Heart right ventricle (tissue), 16 donors: ENCODE results near the gene MED26. TPM values are rescaled to one million over a fixed set of nuclear protein-coding genes. Genes with fewer than 3 reads are reported as not detected.
A peak's percentile ranks its signal among the peaks of the same experiment; 100 is the strongest.

Source experiments
- ATAC-seq, 8 donors: fragments of 200-7000 bp; cut with Tn5 transposase; one replicate each; pipeline ENCODE4 v1.9.1; 2020; ENCODE audit warnings: mild to moderate bottlenecking in 8 of 8, moderate library complexity in 8 of 8, moderate number of reproducible peaks in 1 of 8
- DNase-seq, 2 donors: peaks; one replicate each; pipeline ENCODE4 v3.0.0-alpha.2; 2020
- H3K27ac ChIP-seq, 10 donors: fragments of 200-600 bp; sonication (generic) in 2 of 10; one replicate each; pipeline versions ENCODE4 v1.5.0 to v1.8.0; 2020 to 2022; ENCODE audit warnings: mild to moderate bottlenecking in 3 of 10
- H3K27me3 ChIP-seq, 7 donors: fragments of 200-600 bp; one replicate each; pipeline ENCODE4 v1.8.0; 2021 to 2022; ENCODE audit warnings: mild to moderate bottlenecking in 2 of 7
- H3K36me3 ChIP-seq, 9 donors: fragments of 200-600 bp; sonication (generic) in 1 of 9; one replicate each; pipeline versions ENCODE4 v1.5.0 to v1.8.0; 2020 to 2022; ENCODE audit warnings: mild to moderate bottlenecking in 2 of 9
- H3K4me1 ChIP-seq, 9 donors: fragments of 200-600 bp; sonication (generic) in 1 of 9; one replicate each; pipeline versions ENCODE4 v1.5.0 to v1.8.0; 2020 to 2022; ENCODE audit warnings: mild to moderate bottlenecking in 4 of 9
- H3K4me3 ChIP-seq, 10 donors: fragments of 200-600 bp; sonication (generic) in 2 of 10; one replicate each; pipeline versions ENCODE4 v1.5.0 to v1.8.0; 2020 to 2022; ENCODE audit warnings: mild to moderate bottlenecking in 7 of 10, moderate library complexity in 2 of 10
- H3K9me3 ChIP-seq, 11 donors: fragments of 200-600 bp in 10 of 11; sonication (generic) in 2 of 11; one replicate each; pipeline versions ENCODE4 v1.5.0 to v1.8.0; 2013 to 2022; ENCODE audit warnings: mild to moderate bottlenecking in 2 of 11, control low read depth in 1 of 11, moderate library complexity in 1 of 11
- CTCF ChIP-seq, 9 donors: fragments of 200-600 bp; sonication (generic) in 2 of 9; IDR thresholded peaks; one replicate each; pipeline versions ENCODE4 v1.5.0 to v1.8.0; 2021 to 2022; ENCODE audit warnings: antibody characterized with exemption in 9 of 9, mild to moderate bottlenecking in 5 of 9, moderate library complexity in 1 of 9
- WGBS, 2 donors: extraction: QIAGEN DNeasy Blood & Tissue Kit; methylation state at CpG; one replicate each; pipeline ENCODE4 v1.1.7; 2013; ENCODE audit warnings: inconsistent platforms in 1 of 2; 5-methylcytosine and 5-hydroxymethylcytosine counted together
- intact Hi-C, 10 donors: fragments of 100-400 bp; cut with DNase I; formaldehyde crosslinking; loops; one replicate each; pipeline versions ENCODE4 v1.11.1 to v1.14.2; 2022
- polyA plus RNA-seq, 2 donors: library from polyadenylated mRNA; stranded (reverse); fragments of 200-250 nt; gene quantifications; one replicate each; pipeline ENCODE4 v1.2.3, GENCODE V29; 2013
- total RNA-seq, 10 donors: library from RNA; stranded (reverse); fragmentation: NEBNext Ultra II Directional in 3 of 10; extraction: Animal tissue kit (Norgen Biotek cat#: 25700) in 3 of 10; gene quantifications; one replicate each; pipeline versions ENCODE4 v1.2.1 to v1.2.4, GENCODE V29; 2021 to 2023
- donor health status: Arrhythmogenic right ventricular cardiomyopathy.
- donor health status: ischemic (EF 13 %, LVEDD 7.1; RV severe dilation, severe dysfunction).
- donor health status: healthy with polysubstance abuse.
- donor health status: DM: no; HTN: yes; CAD: no.
- donor health status: DM: no; HTN: no; CAD: no.
- donor health status: ischemic (EF 25% LVEDD 6.9; RV normal size, moderate dysfunction).
- donor health status: ischemic (EF 25% LVEDD 5.7; RV mildly dilated, moderate dysfunction).
- donor health status: healthy.
- donor health status: DM: yes; HTN: yes; CAD: no.
- donor health status: Ischemic cardiomyopathy.
- donor health status: ischemic (EF 35%, LVEDD 5.7; RV mildly dilated, moderate dysfunction).
- donor health status: nonischemic (EF 11% LVEDD 7.7; RV severe dilation, severe dysfunction).
- donor health status: DM: yes; HTN: yes; CAD: no.
- donor health status: PGD.
- donor health status: ischemic (EF 29% LVEDD 5.4; RV normal size, mild dysfunction).
- donor health status: nonischemic (EF 23%, LVEDD 6.1; RV moderate dilation, normal function).

The MED26 gene
- total and polyA plus RNA-seq, 12 donors = 3.3 to 6.9 (median 4.6) TPM

GRCh38 chr19:16584248-16585093 is 43.5 kb downstream of the MED26 start:
- DNase-seq (peak; percentile 76 to 84), ATAC-seq (peak; percentile 56 to 90 (median 82))
- no peaks in the 10 kb centered on the region for H3K27me3 ChIP-seq
- H3K4me1 ChIP-seq = peaks cover 58 to 99% (median 85%) of the 10 kb centered on the region in 9 donors
- peak overlapping the region in 9 of 10 donors; percentile 17 to 83 (median 57) for H3K27ac ChIP-seq
- peak overlapping the region in 6 of 10 donors; percentile 5 to 41 (median 24) for H3K4me3 ChIP-seq
- WGBS, 2 donors = 8 to 13% methylated on average over 15 of the region's 15 CpGs
- no peak for TF ChIP-seq CTCF (IDR thresholded peaks at IDR 0.05)
- intact Hi-C loops = loop anchor here in 4 of 10 donors (5.0 kb wide), 1 partner anchor 43 kb away; the partner anchor contains the start of gene MED26 (in 4 of the 4)
- H3K9me3 ChIP-seq = no peaks in the 10 kb centered on the region
- H3K36me3 ChIP-seq = peaks cover 0 to 6% (median 0%) of the 10 kb centered on the region in 9 donors

GRCh38 chr19:16582486-16583261 is 45.3 kb downstream of the MED26 start:
- WGBS, 2 donors = 86% methylated on average over 10 of the region's 10 CpGs
- H3K9me3 ChIP-seq = no peaks in the 10 kb centered on the region
- H3K4me1 ChIP-seq = peaks cover 46 to 83% (median 70%) of the 10 kb centered on the region in 9 donors
- H3K4me3 ChIP-seq = no peak overlapping the region
- intact Hi-C loops = no loop called here
- no peak for ATAC-seq
- no peak for TF ChIP-seq CTCF (IDR thresholded peaks at IDR 0.05)
- peaks cover 0 to 22% (median 0%) of the 10 kb centered on the region in 9 donors for H3K36me3 ChIP-seq
- no peaks in the 10 kb centered on the region for H3K27me3 ChIP-seq
- no peak for DNase-seq
- peak overlapping the region in 2 of 10 donors; percentile 45 to 83 for H3K27ac ChIP-seq

GRCh38 chr19:16581971-16582343 is 46.0 kb downstream of the MED26 start:
- DNase-seq (no peak), ATAC-seq (peak in 1 of 8 donors; percentile 7)
- Histone ChIP-seq H3K9me3 (no peaks in the 10 kb centered on the region), H3K27ac (peak overlapping the region in 8 of 10 donors; percentile 5 to 68 (median 48)), H3K36me3 (peaks cover 0 to 30% (median 3%) of the 10 kb centered on the region in 9 donors), H3K27me3 (no peaks in the 10 kb centered on the region), H3K4me3 (no peak overlapping the region), H3K4me1 (peaks cover 39 to 80% (median 67%) of the 10 kb centered on the region in 9 donors)
- WGBS, 2 donors = 82 to 92% methylated on average over 6 of the region's 6 CpGs
- no peak for TF ChIP-seq CTCF (IDR thresholded peaks at IDR 0.05)
- intact Hi-C loops = no loop called here
